Measurements from ENCODE around the gene GPC5. TPM values are rescaled to one million over a fixed set of nuclear protein-coding genes. Genes with fewer than 3 reads are reported as not detected.

Gene GPC5
- total RNA-seq, 3 donors from 2014 or later: 0.51 to 1.2 TPM; not detected in 1

DNA sequence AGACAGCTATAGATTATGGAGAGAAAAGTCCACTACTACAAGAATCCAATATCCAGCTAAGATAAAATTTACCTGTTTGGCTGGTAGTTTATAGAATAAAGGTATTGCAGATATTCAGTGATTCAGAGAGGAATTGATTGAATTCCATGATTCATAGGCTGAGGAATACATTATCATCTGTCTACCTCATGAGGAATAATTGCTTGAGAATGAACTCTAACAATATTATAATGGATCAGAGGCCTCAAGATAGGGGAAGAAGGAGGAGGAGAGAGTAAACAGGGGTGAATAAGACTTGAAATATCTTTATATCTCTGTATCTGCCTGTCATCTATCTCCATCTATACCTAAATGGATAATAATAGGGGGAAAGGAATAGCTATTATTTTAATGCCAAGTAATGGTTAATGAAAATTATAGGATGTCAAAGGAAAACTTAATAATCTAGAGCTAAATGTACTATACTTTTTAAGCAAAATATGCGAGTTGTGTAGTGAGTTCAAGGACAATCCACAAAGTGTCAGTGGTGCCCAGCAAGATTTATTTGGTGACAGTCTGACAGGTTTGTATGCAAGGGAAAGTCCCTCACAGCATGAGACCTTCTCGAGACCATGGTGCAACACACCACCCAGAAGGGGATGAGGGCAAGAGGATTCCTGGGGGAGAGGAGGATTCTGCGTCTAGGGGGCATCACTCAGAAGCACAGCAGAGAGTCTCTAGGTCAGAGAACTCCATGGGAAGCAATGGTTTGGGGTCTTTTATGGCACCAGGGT, 224.5 kb downstream of the GPC5 start:
- Histone ChIP-seq H3K36me3 (ENCODE audit: low read depth) (no peaks in the 10 kb centered on the region), H3K4me1 (ENCODE audit: low read depth) (no peaks in the 10 kb centered on the region), H3K4me3 (no peak overlapping the region), H3K9me3 (no peaks in the 10 kb centered on the region)
- TF ChIP-seq, protein P1, sequence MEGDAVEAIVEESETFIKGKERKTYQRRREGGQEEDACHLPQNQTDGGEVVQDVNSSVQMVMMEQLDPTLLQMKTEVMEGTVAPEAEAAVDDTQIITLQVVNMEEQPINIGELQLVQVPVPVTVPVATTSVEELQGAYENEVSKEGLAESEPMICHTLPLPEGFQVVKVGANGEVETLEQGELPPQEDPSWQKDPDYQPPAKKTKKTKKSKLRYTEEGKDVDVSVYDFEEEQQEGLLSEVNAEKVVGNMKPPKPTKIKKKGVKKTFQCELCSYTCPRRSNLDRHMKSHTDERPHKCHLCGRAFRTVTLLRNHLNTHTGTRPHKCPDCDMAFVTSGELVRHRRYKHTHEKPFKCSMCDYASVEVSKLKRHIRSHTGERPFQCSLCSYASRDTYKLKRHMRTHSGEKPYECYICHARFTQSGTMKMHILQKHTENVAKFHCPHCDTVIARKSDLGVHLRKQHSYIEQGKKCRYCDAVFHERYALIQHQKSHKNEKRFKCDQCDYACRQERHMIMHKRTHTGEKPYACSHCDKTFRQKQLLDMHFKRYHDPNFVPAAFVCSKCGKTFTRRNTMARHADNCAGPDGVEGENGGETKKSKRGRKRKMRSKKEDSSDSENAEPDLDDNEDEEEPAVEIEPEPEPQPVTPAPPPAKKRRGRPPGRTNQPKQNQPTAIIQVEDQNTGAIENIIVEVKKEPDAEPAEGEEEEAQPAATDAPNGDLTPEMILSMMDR (IDR thresholded peaks at IDR 0.05): no peak
- intact Hi-C loops (cut with DNase I, micrococcal nuclease): no loop called here
- no peak for ATAC-seq
- no peak for DNase-seq

DNA sequence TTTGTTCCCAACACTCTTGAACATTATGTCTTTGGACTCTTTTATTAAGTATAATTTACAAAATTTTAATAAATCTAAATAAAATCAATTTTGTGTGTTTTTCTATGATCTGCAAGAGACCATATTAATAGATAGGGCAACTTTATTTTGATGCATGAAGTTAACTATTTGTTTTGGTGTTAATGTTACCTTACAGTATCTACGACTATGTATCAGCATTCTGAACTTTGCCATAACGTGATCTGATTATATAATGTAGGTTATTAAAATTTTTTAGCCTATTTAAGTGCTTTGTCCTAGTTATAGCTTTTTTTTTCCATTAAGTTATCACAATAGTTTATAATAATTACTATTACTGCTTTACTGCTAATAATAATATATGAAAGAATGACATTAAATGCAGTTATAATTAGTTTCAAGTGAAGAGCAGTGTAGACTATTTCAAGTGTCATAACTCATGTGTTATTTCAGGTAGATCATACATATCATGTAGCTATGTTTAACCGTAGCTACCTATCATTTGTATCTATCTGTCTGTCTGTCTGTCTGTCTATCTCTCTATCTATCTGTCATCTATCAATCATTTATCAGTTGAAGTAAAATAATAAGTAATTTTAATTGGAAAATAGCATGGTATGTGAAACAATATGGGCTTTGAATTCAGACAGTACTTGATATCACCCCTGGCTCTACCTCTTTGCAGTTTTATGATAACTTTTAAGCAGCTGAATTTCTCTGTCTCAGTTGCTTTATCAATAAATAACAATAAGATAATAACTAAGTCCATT, 229.7 kb downstream of the GPC5 start:
- no peaks in the 10 kb centered on the region for H3K9me3 ChIP-seq
- no peaks in the 10 kb centered on the region for H3K4me1 ChIP-seq (ENCODE audit: low read depth)
- no peak overlapping the region for H3K4me3 ChIP-seq
- ATAC-seq (no peak), DNase-seq (no peak)
- no peaks in the 10 kb centered on the region for H3K36me3 ChIP-seq (ENCODE audit: low read depth)
- intact Hi-C loops (cut with DNase I, micrococcal nuclease): no loop called here
- TF ChIP-seq, protein P1 (IDR thresholded peaks at IDR 0.05): no peak

DNA sequence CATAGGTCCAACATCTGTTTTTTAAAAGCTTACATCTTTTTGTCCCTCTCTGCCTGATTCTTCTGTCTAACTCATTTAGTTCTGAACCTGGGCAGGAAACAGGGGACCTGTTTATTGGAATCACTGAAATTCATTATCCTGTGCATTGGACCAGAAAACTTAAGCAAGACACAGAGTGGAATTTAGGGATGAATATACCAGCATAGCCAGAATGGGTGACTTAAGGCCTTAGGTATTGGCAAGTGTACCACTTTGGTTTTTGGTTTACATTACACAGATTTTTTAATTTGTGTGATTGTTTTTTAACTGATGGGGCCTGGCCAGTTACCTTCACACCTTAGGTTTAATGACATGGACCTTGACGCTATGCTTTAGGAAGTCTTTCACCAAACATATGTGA, 232.5 kb downstream of the GPC5 start:
- Histone ChIP-seq H3K36me3 (ENCODE audit: low read depth) (no peaks in the 10 kb centered on the region), H3K4me3 (no peak overlapping the region), H3K9me3 (no peaks in the 10 kb centered on the region), H3K4me1 (ENCODE audit: low read depth) (no peaks in the 10 kb centered on the region)
- DNase-seq (no peak), ATAC-seq (no peak)
- TF ChIP-seq, protein P1 (IDR thresholded peaks at IDR 0.05): no peak
- intact Hi-C loops (cut with DNase I, micrococcal nuclease): no loop called here

DNA sequence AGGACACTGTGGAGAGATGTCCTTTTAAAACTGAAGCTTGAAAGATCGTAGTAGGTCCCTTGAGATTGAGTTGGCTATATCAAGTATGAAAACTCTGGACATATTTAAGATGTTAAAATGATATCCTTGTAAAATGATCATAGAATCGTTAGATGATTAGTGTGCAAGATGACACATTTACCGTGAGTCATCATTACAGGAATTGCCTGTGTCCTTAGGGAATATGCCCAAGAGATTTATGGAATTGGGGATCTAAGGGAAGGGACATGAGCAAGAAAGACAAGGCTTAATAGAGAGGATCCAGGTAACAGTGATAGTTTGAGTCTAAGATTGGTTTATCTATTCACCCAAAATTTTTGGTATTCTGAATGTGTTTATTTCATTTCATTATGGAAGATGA, 233.7 kb downstream of the GPC5 start:
- no peaks in the 10 kb centered on the region for H3K9me3 ChIP-seq
- ATAC-seq: no peak
- intact Hi-C loops (cut with DNase I, micrococcal nuclease): no loop called here

DNA sequence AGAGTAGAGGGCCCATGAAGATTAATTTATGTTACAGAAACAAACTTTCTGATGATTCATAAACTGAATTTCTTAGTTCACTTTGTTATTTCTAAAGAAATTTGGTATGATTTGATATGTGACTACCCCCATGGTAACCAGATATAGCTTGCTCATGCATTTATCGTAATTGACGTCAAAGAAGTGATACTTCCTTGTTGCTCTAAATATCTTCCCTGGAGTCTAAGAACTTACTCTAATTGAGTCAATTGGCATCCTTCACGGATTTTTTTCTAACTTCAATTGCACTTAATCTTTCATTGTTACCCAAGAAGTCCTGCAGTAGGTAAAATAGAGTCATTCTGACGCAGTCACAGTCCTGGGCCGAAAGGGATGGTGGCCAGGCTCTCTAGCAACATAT, 240.9 kb downstream of the GPC5 start:
- no peaks in the 10 kb centered on the region for H3K36me3 ChIP-seq (ENCODE audit: low read depth)
- intact Hi-C loops (cut with DNase I, micrococcal nuclease): no loop called here
- no peaks in the 10 kb centered on the region for H3K9me3 ChIP-seq
- DNase-seq: no peak
- H3K4me3 ChIP-seq: no peak overlapping the region
- H3K4me1 ChIP-seq (ENCODE audit: low read depth): no peaks in the 10 kb centered on the region
- TF ChIP-seq, protein P1 (IDR thresholded peaks at IDR 0.05): no peak
- no peak for ATAC-seq

More for the DNA sequence above, 233.7 kb downstream of the GPC5 start:
- Histone ChIP-seq H3K4me3 (no peak overlapping the region), H3K36me3 (ENCODE audit: low read depth) (no peaks in the 10 kb centered on the region), H3K4me1 (ENCODE audit: low read depth) (no peaks in the 10 kb centered on the region)
- no peak for DNase-seq
- TF ChIP-seq, protein P1 (IDR thresholded peaks at IDR 0.05): no peak

Measured in mucosa of descending colon (tissue), 3 donors.